OCI-LY7 (cell line): ENCODE results near the gene FAM32A. TPM values are rescaled to one million over a fixed set of nuclear protein-coding genes. Genes with fewer than 3 reads are reported as not detected.

Experiments used
- BruUV-seq: library from RNA; stranded (reverse); fragments of 400-500 nt; replicated peaks from 2 replicates; lab custom pipeline; 2021; lab: Mats Ljungman, UMichigan
- CTCF ChIA-PET: fragments of 300-600 bp; sonication (Branson Sonifier 250); formaldehyde crosslinking; loops from one replicate; lab custom pipeline; 2022; ENCODE audit warnings: antibody characterized with exemption; ENCODE audit not compliant: unreplicated experiment; lab: Charles Lee
- POLR2A ChIA-PET: fragments of 300-600 bp; sonication (Branson Sonifier 250); formaldehyde crosslinking; loops from one replicate; lab custom pipeline; 2022; ENCODE audit warnings: antibody characterized with exemption; lab: Charles Lee
- DNase-seq: peaks from one replicate; pipeline ENCODE4 v3.0.0-alpha.2; 2015; ENCODE audit warnings: low spot score
- H2AFZ ChIP-seq: fragments of 200-600 bp; sonication (generic), shearing (Covaris generic); 2 replicates; pipeline ENCODE4 v1.6.1; 2014; ENCODE audit warnings: mild to moderate bottlenecking, antibody characterized with exemption, low read length, moderate library complexity
- H3K27ac ChIP-seq: fragments of 200-600 bp; sonication (generic); 2 replicates; pipeline ENCODE4 v1.5.1; 2014; ENCODE audit warnings: mixed run types, low read depth, mild to moderate bottlenecking, moderate library complexity, low read length, inconsistent platforms; ENCODE audit not compliant: poor library complexity, severe bottlenecking
- H3K36me3 ChIP-seq: fragments of 200-600 bp; sonication (generic); 2 replicates; pipeline ENCODE4 v1.6.1; 2014; ENCODE audit warnings: mild to moderate bottlenecking, antibody characterized with exemption, low read length, moderate library complexity, mixed read lengths; ENCODE audit not compliant: insufficient read depth
- H3K4me1 ChIP-seq: fragments of 200-600 bp; sonication (generic); 2 replicates; pipeline ENCODE4 v1.5.1; 2014; ENCODE audit warnings: mild to moderate bottlenecking, low read length; ENCODE audit not compliant: insufficient read depth, poor library complexity, severe bottlenecking
- H3K4me2 ChIP-seq: fragments of 200-600 bp; sonication (generic); 2 replicates; pipeline ENCODE4 v1.6.1; 2014; ENCODE audit warnings: mild to moderate bottlenecking, low read length
- H3K4me3 ChIP-seq: fragments of 200-600 bp; sonication (generic); 2 replicates; pipeline ENCODE4 v1.5.1; 2014; ENCODE audit warnings: mild to moderate bottlenecking, low read depth, low read length; ENCODE audit not compliant: poor library complexity, severe bottlenecking
- H3K79me2 ChIP-seq: fragments of 200-600 bp; sonication (generic); 2 replicates; pipeline ENCODE4 v1.6.1; 2016; ENCODE audit warnings: low read depth, mild to moderate bottlenecking, low read length, moderate library complexity, mixed read lengths; ENCODE audit not compliant: insufficient read depth
- H3K9me2 ChIP-seq: fragments of 200-600 bp; sonication (generic); 2 replicates; pipeline ENCODE4 v1.6.1; 2016; ENCODE audit warnings: mild to moderate bottlenecking, low read length, mixed read lengths; ENCODE audit not compliant: insufficient read depth
- H3K9me3 ChIP-seq: fragments of 200-600 bp; sonication (generic); 2 replicates; pipeline ENCODE4 v1.6.1; 2014; ENCODE audit warnings: mild to moderate bottlenecking, mixed run types, low read length, mixed read lengths
- H4K20me1 ChIP-seq: fragments of 200-600 bp; sonication (generic); 2 replicates; pipeline ENCODE4 v1.6.1; 2014; ENCODE audit warnings: mild to moderate bottlenecking, antibody characterized with exemption, low read length, moderate library complexity, mixed read lengths; ENCODE audit not compliant: insufficient read depth
- CTCF ChIP-seq: fragments of 200-600 bp; sonication (generic); conservative IDR thresholded peaks from 2 replicates; pipeline ENCODE4 v1.5.1; 2014; ENCODE audit warnings: mild to moderate bottlenecking, antibody characterized with exemption, low read length, moderate library complexity, mixed read lengths
- EZH2phosphoT487 ChIP-seq: fragments of 200-600 bp; sonication (generic); IDR thresholded peaks from 2 replicates; pipeline ENCODE4 v1.6.1; 2018; ENCODE audit warnings: low read depth, borderline replicate concordance, mild to moderate bottlenecking, mixed run types, antibody characterized with exemption, low read length, moderate library complexity, mixed read lengths
- intact Hi-C: fragments of 100-400 bp; cut with micrococcal nuclease; formaldehyde crosslinking; loops from one replicate; pipeline ENCODE4 v1.10.0; 2022; ENCODE audit not compliant: unreplicated experiment
- total RNA-seq, 2 experiments: library from RNA; depleted of rRNA in 1 of 2; stranded (reverse); fragments of >200 nt in 1 of 2; shearing (Covaris generic) in 1 of 2; gene quantifications; 2 replicates each; pipeline ENCODE4 v1.2.3, GENCODE V29; 2014 to 2022

Gene FAM32A
- total RNA-seq, 2 experiments from 2014 or later = 64.5 to 71.0 TPM

- Histone ChIP-seq H3K27ac (no peak overlapping the region), H3K9me2 (no peaks in the 10 kb centered on the region), H4K20me1 (no peaks in the 10 kb centered on the region), H3K79me2 (no peaks in the 10 kb centered on the region), H3K4me2 (no peak overlapping the region), H3K4me1 (no peaks in the 10 kb centered on the region), H3K36me3 (peaks cover 80% of the 10 kb centered on the region), H3K9me3 (no peaks in the 10 kb centered on the region), H2AFZ (no peak overlapping the region), H3K4me3 (no peak overlapping the region)
- POLR2A ChIA-PET = no interaction called here
- TF ChIP-seq CTCF (no peak), EZH2phosphoT487 (no peak)
- no peak for DNase-seq
- intact Hi-C loops = no loop called here
- CTCF ChIA-PET = no interaction called here
- no TSS peak for BruUV-seq
Observed at GRCh38 chr19:16229322-16229641, 44.1 kb downstream of the FAM32A start.

- no peak for DNase-seq
- CTCF ChIA-PET = no interaction called here
- Histone ChIP-seq H3K9me2 (no peaks in the 10 kb centered on the region), H3K4me1 (no peaks in the 10 kb centered on the region), H3K4me2 (no peak overlapping the region), H3K79me2 (no peaks in the 10 kb centered on the region), H3K27ac (no peak overlapping the region), H2AFZ (no peak overlapping the region), H3K9me3 (no peaks in the 10 kb centered on the region), H4K20me1 (no peaks in the 10 kb centered on the region), H3K36me3 (peaks cover 84% of the 10 kb centered on the region), H3K4me3 (no peak overlapping the region)
- POLR2A ChIA-PET = no interaction called here
- no TSS peak for BruUV-seq
- no peak for TF ChIP-seq EZH2phosphoT487
- TF ChIP-seq CTCF = no peak
- intact Hi-C loops = no loop called here
Observed at GRCh38 chr19:16232127-16232526, 46.9 kb downstream of the FAM32A start.

DNA sequence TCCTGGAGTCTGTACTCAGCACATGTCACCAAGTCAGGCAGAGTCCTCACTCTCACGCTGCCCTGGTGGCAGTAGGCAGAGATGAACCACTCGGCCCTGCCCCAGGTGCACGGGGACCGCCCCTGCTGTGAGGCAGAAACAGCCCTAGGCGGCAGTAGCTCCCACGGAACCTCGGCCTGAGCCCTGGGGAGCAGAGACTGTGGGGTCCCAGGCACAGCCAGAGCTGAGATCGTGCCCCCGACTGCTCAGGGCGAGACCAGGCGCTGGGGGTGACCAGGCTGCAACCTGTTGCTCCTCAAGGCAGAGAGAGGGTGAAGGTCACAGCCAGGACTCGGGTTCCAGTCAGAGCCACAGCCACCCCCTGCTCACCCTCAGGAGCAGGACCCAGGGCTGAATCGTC is 47.4 kb downstream of the FAM32A start:
- no TSS peak for BruUV-seq
- intact Hi-C loops = no loop called here
- Histone ChIP-seq H4K20me1 (no peaks in the 10 kb centered on the region), H3K4me2 (no peak overlapping the region), H3K36me3 (peaks cover 80% of the 10 kb centered on the region), H3K9me3 (no peaks in the 10 kb centered on the region), H3K4me3 (no peak overlapping the region), H3K9me2 (no peaks in the 10 kb centered on the region), H2AFZ (no peak overlapping the region), H3K4me1 (no peaks in the 10 kb centered on the region), H3K79me2 (no peaks in the 10 kb centered on the region), H3K27ac (no peak overlapping the region)
- no peak for TF ChIP-seq EZH2phosphoT487
- POLR2A ChIA-PET = no interaction called here
- DNase-seq = no peak
- CTCF ChIA-PET = no interaction called here
